Urothelium cell line (cell line): ENCODE measurements around the gene FMR1.

Experiments used
- DNase-seq: peaks from one replicate; pipeline ENCODE4 v3.0.0; 2011; ENCODE audit warnings: low spot score, mixed read lengths
- FAIRE-seq: peaks from 2 replicates; lab custom pipeline; 2011; peaks lifted over from hg19 to GRCh38; lab: Jason Lieb, UNC

FMR1 gene

GRCh38 chrX:147914591-147914990 is 2.9 kb downstream of the FMR1 start:
- DNase-seq (no peak), FAIRE-seq (no peak)

- FAIRE-seq (no peak), DNase-seq (no peak)
Observed at GRCh38 chrX:147916375-147916968, 4.8 kb downstream of the FMR1 start.

GRCh38 chrX:147917700-147918695 is 6.3 kb downstream of the FMR1 start:
- DNase-seq, result no peak
- FAIRE-seq, result no peak

GRCh38 chrX:147920161-147920666 is 8.5 kb downstream of the FMR1 start:
- no peak for DNase-seq
- FAIRE-seq, result no peak

- FAIRE-seq, result no peak
- no peak for DNase-seq
Observed at GRCh38 chrX:147923605-147924004, 11.9 kb downstream of the FMR1 start.

- no peak for FAIRE-seq
Observed at GRCh38 chrX:147927256-147927655, 15.5 kb downstream of the FMR1 start.

GRCh38 chrX:147933815-147934214 is 22.1 kb downstream of the FMR1 start:
- no peak for FAIRE-seq

More at GRCh38 chrX:147927256-147927655, 15.5 kb downstream of the FMR1 start:
- DNase-seq, result no peak

GRCh38 chrX:147935156-147935758 is 23.5 kb downstream of the FMR1 start:
- DNase-seq (no peak), FAIRE-seq (no peak)

More at GRCh38 chrX:147933815-147934214, 22.1 kb downstream of the FMR1 start:
- DNase-seq, result no peak

GRCh38 chrX:147945286-147945685 is 33.6 kb downstream of the FMR1 start:
- no peak for DNase-seq
- no peak for FAIRE-seq

- DNase-seq, result no peak
- no peak for FAIRE-seq
Observed at GRCh38 chrX:147948531-147948930, 36.8 kb downstream of the FMR1 start.

GRCh38 chrX:147950352-147950751 is 38.6 kb downstream of the FMR1 start:
- FAIRE-seq, result no peak
- DNase-seq, result no peak

GRCh38 chrX:147953976-147954375 is 42.3 kb downstream of the FMR1 start:
- DNase-seq (no peak), FAIRE-seq (no peak)

- DNase-seq (no peak), FAIRE-seq (no peak)
Observed at GRCh38 chrX:147957291-147957690, 45.6 kb downstream of the FMR1 start.

GRCh38 chrX:147958291-147958690 is 46.6 kb downstream of the FMR1 start:
- FAIRE-seq (no peak), DNase-seq (peak; percentile 27)

- FAIRE-seq (no peak), DNase-seq (no peak)
Observed at GRCh38 chrX:147960722-147961121, 49.0 kb downstream of the FMR1 start.

- DNase-seq (no peak), FAIRE-seq (no peak)
Observed at GRCh38 chrX:147962476-147962875, 50.8 kb downstream of the FMR1 start.

- peak; percentile 25 for DNase-seq
- FAIRE-seq, result no peak
Observed at GRCh38 chrX:147978931-147979330, 67.2 kb downstream of the FMR1 start.

GRCh38 chrX:147981038-147981752 is 69.5 kb downstream of the FMR1 start, which contains the start of gene FMR1NB:
TSS of gene FMR1NB (plus strand) at chrX:147981337. CDS start at chrX:147981403, 66 bp downstream.
- FAIRE-seq (no peak), DNase-seq (no peak)
